Effector memory CD8-positive, alpha-beta T cell (primary cell): Measurements from ENCODE around the gene HOXD4.

Experiments
- ATAC-seq: fragments of 150-1000 bp; cut with Tn5 transposase; replicated peaks from 2 replicates; pipeline ENCODE4 v1.10.0; 2021; ENCODE audit warnings: mild to moderate bottlenecking, moderate library complexity
- DNase-seq, 3 experiments: peaks; one replicate each; pipeline ENCODE4 v3.0.0; 2021
- H3K27ac Mint-ChIP-seq, 2 donors: one replicate each; pipeline ENCODE4 v1.8.0; 2022; ENCODE audit warnings: mild to moderate bottlenecking in 2 of 2, mixed read lengths in 2 of 2, moderate library complexity in 2 of 2
- H3K27me3 Mint-ChIP-seq, 2 donors: one replicate each; pipeline ENCODE4 v1.8.0; 2022; ENCODE audit warnings: mixed read lengths in 2 of 2
- H3K36me3 Mint-ChIP-seq: one replicate; pipeline ENCODE4 v1.8.0; 2022; ENCODE audit warnings: mild to moderate bottlenecking, moderate library complexity, mixed read lengths; ENCODE audit not compliant: insufficient read depth
- H3K4me1 Mint-ChIP-seq, 2 donors: one replicate each; pipeline ENCODE4 v1.8.0; 2022; ENCODE audit warnings: low read depth in 2 of 2, mixed read lengths in 2 of 2
- H3K4me3 Mint-ChIP-seq, 2 donors: one replicate each; pipeline ENCODE4 v1.8.0; 2022; ENCODE audit warnings: mild to moderate bottlenecking in 2 of 2, mixed read lengths in 2 of 2, moderate library complexity in 2 of 2
- H3K9me3 Mint-ChIP-seq, 2 donors: one replicate each; pipeline ENCODE4 v1.8.0; 2022; ENCODE audit warnings: mixed read lengths in 2 of 2

HOXD4 gene

GRCh38 chr2:176109192-176109901, 42.0 kb upstream of the HOXD4 start:
- Mint-ChIP-seq H3K9me3 (no peaks in the 10 kb centered on the region), H3K4me1 (peaks cover 14 to 22% of the 10 kb centered on the region in 2 donors), H3K27ac (peak overlapping the region in 1 of 2 donors; percentile 51), H3K36me3 (peaks cover 52% of the 10 kb centered on the region), H3K27me3 (peaks cover 79 to 90% of the 10 kb centered on the region in 2 donors), H3K4me3 (peak overlapping the region in 1 of 2 donors; percentile 44)
- ATAC-seq (no peak), DNase-seq (no peak)

GRCh38 chr2:176109946-176110345, 41.4 kb upstream of the HOXD4 start:
- no peak overlapping the region for H3K4me3 Mint-ChIP-seq
- H3K27me3 Mint-ChIP-seq, result peaks cover 76 to 90% of the 10 kb centered on the region in 2 donors
- DNase-seq (no peak), ATAC-seq (no peak)
- H3K36me3 Mint-ChIP-seq, result peaks cover 46% of the 10 kb centered on the region
- H3K4me1 Mint-ChIP-seq, result peaks cover 14 to 18% of the 10 kb centered on the region in 2 donors
- H3K27ac Mint-ChIP-seq, result peak overlapping the region in 1 of 2 donors; percentile 51
- H3K9me3 Mint-ChIP-seq, result no peaks in the 10 kb centered on the region

GRCh38 chr2:176110415-176111308, 40.7 kb upstream of the HOXD4 start:
- ATAC-seq (no peak), DNase-seq (no peak)
- Mint-ChIP-seq H3K4me1 (peaks cover 12 to 14% of the 10 kb centered on the region in 2 donors), H3K4me3 (peak overlapping the region in 1 of 2 donors; percentile 42), H3K27ac (no peak overlapping the region), H3K36me3 (peaks cover 42% of the 10 kb centered on the region), H3K27me3 (peaks cover 73 to 86% of the 10 kb centered on the region in 2 donors), H3K9me3 (no peaks in the 10 kb centered on the region)

- DNase-seq, result no peak
Observed at GRCh38 chr2:176111309-176111663, 40.1 kb upstream of the HOXD4 start.

GRCh38 chr2:176111846-176112374, 39.4 kb upstream of the HOXD4 start:
- ATAC-seq, result no peak

More at GRCh38 chr2:176111309-176111663, 40.1 kb upstream of the HOXD4 start:
- Mint-ChIP-seq H3K27me3 (peaks cover 73 to 86% of the 10 kb centered on the region in 2 donors), H3K4me3 (peak overlapping the region in 1 of 2 donors; percentile 42), H3K36me3 (peaks cover 39% of the 10 kb centered on the region), H3K4me1 (peaks cover 6 to 10% of the 10 kb centered on the region in 2 donors), H3K9me3 (no peaks in the 10 kb centered on the region), H3K27ac (no peak overlapping the region)
- no peak for ATAC-seq

GRCh38 chr2:176112375-176113302, 38.7 kb upstream of the HOXD4 start:
- Mint-ChIP-seq H3K4me3 (no peak overlapping the region), H3K27ac (no peak overlapping the region), H3K4me1 (peaks cover 3 to 7% of the 10 kb centered on the region in 2 donors), H3K9me3 (no peaks in the 10 kb centered on the region), H3K27me3 (peaks cover 83 to 90% of the 10 kb centered on the region in 2 donors), H3K36me3 (peaks cover 48% of the 10 kb centered on the region)
- DNase-seq (no peak), ATAC-seq (no peak)

More at GRCh38 chr2:176111846-176112374, 39.4 kb upstream of the HOXD4 start:
- DNase-seq, result no peak
- no peaks in the 10 kb centered on the region for H3K9me3 Mint-ChIP-seq
- peaks cover 42% of the 10 kb centered on the region for H3K36me3 Mint-ChIP-seq
- H3K27me3 Mint-ChIP-seq, result peaks cover 76 to 86% of the 10 kb centered on the region in 2 donors
- peaks cover 5 to 7% of the 10 kb centered on the region in 2 donors for H3K4me1 Mint-ChIP-seq
- H3K27ac Mint-ChIP-seq, result no peak overlapping the region
- no peak overlapping the region for H3K4me3 Mint-ChIP-seq

GRCh38 chr2:176114120-176114929, 37.0 kb upstream of the HOXD4 start:
- Mint-ChIP-seq H3K4me1 (peaks cover 7 to 11% of the 10 kb centered on the region in 2 donors), H3K36me3 (peaks cover 43% of the 10 kb centered on the region), H3K4me3 (no peak overlapping the region), H3K27ac (no peak overlapping the region), H3K27me3 (peaks cover 90 to 97% of the 10 kb centered on the region in 2 donors), H3K9me3 (no peaks in the 10 kb centered on the region)
- ATAC-seq (no peak), DNase-seq (no peak)

- ATAC-seq (no peak), DNase-seq (no peak)
- Mint-ChIP-seq H3K27me3 (peaks cover 90 to 97% of the 10 kb centered on the region in 2 donors), H3K4me1 (peaks cover 7 to 9% of the 10 kb centered on the region in 2 donors), H3K4me3 (no peak overlapping the region), H3K9me3 (no peaks in the 10 kb centered on the region), H3K27ac (no peak overlapping the region), H3K36me3 (peaks cover 39% of the 10 kb centered on the region)
Observed at GRCh38 chr2:176114930-176115625, 36.3 kb upstream of the HOXD4 start.

GRCh38 chr2:176115883-176116813, 35.2 kb upstream of the HOXD4 start, which contains the start of gene HOXD10:
Gene HOXD10 (plus strand): TSS chr2:176116778. CDS start chr2:176116834, 56 bp downstream.
- no peak for DNase-seq
- H3K9me3 Mint-ChIP-seq, result no peaks in the 10 kb centered on the region
- peak within 1 kb of the TSS in 1 of 2 donors; percentile 29 for H3K27ac Mint-ChIP-seq
- ATAC-seq, result no peak
- H3K36me3 Mint-ChIP-seq, result peaks cover 43% of the 10 kb centered on the region
- peaks cover 6 to 9% of the 10 kb centered on the region in 2 donors for H3K4me1 Mint-ChIP-seq
- H3K27me3 Mint-ChIP-seq, result peaks cover 90 to 97% of the 10 kb centered on the region in 2 donors
- H3K4me3 Mint-ChIP-seq, result no peak within 1 kb of the TSS

GRCh38 chr2:176117162-176117822, 34.1 kb upstream of the HOXD4 start:
- Mint-ChIP-seq H3K27ac (peak overlapping the region in 1 of 2 donors; percentile 29), H3K9me3 (no peaks in the 10 kb centered on the region), H3K27me3 (peaks cover 85 to 91% of the 10 kb centered on the region in 2 donors), H3K36me3 (peaks cover 39% of the 10 kb centered on the region), H3K4me1 (peaks cover 4 to 9% of the 10 kb centered on the region in 2 donors), H3K4me3 (no peak overlapping the region)
- DNase-seq (no peak), ATAC-seq (no peak)
